AG04449 (cell line): ENCODE results near the gene PLCB1.
A peak's percentile ranks its signal among the peaks of the same experiment; 100 is the strongest.

Experiments
- CTCF ChIA-PET: fragments of 350-600 bp; formaldehyde crosslinking; extraction: SDS; loops from one replicate; lab custom pipeline; 2021; ENCODE audit warnings: antibody characterized with exemption; lab: Yijun Ruan, JAX
- POLR2A ChIA-PET: fragments of 400-600, 350-600 bp; formaldehyde crosslinking; extraction: SDS; loops from one replicate; lab custom pipeline; 2020; ENCODE audit warnings: antibody characterized with exemption, inconsistent platforms; lab: Yijun Ruan, JAX
- DNase-seq: peaks from one replicate; pipeline ENCODE4 v3.0.0-alpha.2; 2010; ENCODE audit warnings: low read depth, low spot score
- H3K4me3 ChIP-seq: 2 replicates; pipeline ENCODE4 v1.5.1; 2011; ENCODE audit warnings: low read depth, mild to moderate bottlenecking, control low read depth, low read length
- CTCF ChIP-seq: IDR thresholded peaks from one replicate; pipeline ENCODE4 v1.5.1; 2011; ENCODE audit warnings: mild to moderate bottlenecking, moderate library complexity, low read length, control low read depth, inconsistent platforms; ENCODE audit not compliant: insufficient read depth; ENCODE audit errors: missing control alignments

The PLCB1 gene

DNA sequence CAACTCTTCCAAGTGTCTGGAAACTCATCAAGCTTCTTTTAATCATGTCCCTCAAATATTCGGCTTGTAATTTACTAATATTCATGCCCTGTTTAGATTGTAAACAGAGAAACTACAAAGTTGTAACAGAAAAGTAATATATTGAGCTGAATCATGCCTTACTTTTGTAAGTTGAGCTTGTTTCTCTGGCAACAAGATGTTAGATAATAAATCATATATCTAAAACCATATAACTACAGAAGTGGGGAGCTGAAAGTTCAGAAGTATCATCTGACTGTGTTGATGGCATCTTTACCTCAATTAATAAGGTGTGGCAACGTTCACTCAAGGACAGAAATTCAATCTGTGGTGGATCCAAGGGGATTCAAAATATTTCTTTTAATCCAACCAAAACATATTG is 263.9 kb downstream of the PLCB1 start:
- DNase-seq: no peak
- ChIA-PET POLR2A (no interaction called here), CTCF (interaction anchor here (0.7 to 2.8 kb wide), 5 partner anchors 10 to 351 kb away, joined by 3 to 10 read pairs (median 3); partner anchors contain the start of gene PLCB1)
- no peak overlapping the region for H3K4me3 ChIP-seq
- no peak for TF ChIP-seq CTCF

DNA sequence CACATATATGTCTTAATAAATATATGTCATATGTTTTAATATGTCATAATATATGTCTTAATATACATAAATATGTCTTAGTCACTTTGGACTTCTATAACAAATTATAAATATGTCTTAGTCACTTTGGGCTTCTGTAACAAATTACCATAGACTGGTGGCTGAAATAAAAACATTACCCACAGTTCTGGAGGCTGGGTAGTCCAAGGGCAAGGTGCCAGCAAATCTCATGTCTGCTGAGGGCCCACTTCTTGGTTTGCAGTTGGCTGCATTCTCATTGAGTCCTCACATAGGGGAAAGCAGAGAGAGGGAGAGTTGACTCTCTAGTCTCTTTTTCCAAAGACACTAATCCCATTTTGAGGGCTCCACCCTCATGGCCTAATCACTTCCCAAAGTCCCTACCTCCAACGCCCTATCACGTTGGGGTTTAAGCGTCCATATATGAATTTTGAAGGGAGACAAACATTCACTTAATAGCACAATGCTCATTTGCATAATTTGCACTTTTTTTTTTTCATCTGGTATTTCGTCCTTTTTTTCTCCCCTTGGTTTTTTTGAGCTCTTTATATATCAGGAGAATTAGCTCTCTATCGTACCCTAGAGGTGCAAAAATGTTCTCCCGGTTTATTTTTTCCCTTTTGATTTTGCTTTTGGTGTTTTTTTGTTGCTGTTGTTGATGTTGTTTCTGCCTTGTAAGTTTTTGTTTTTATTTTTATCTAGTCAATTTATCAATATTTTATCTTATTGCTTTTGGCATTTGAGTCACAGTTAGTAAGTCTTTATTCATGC is 266.4 kb downstream of the PLCB1 start:
- DNase-seq: no peak
- ChIA-PET POLR2A (no interaction called here), CTCF (interaction anchor here (1.7 to 9.8 kb wide), 3 partner anchors 9 to 267 kb away, joined by 5 to 77 read pairs (median 10); partner anchors contain the start of gene PLCB1)
- TF ChIP-seq CTCF: no peak
- H3K4me3 ChIP-seq: no peak overlapping the region

GRCh38 chr20:8399947-8400346 is 267.9 kb downstream of the PLCB1 start:
- no peak for TF ChIP-seq CTCF
- H3K4me3 ChIP-seq: no peak overlapping the region
- POLR2A ChIA-PET: no interaction called here
- DNase-seq: no peak
- CTCF ChIA-PET: interaction anchor here (0.6 to 9.8 kb wide), 3 partner anchors 10 to 136 kb away, joined by 3 to 77 read pairs (median 5); no protein-coding TSS in a partner anchor

DNA sequence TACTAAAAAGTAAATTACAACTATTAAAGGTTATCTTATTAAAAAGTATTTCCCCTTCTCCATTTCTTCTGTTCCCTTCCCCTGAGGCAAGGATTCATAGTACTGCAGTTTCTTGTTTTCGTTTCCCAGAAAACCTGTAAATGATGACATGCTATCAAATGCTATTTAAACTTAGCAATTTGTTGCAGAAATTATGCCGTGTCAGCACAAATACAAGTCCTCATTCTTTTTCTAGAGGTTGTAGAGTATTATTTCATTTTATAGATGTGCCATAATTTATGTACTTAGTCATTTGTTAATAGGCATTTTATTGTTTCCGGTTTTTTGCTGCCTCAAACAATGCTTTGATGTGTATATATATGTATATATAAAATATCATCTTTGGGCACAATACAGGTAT is 268.4 kb downstream of the PLCB1 start:
- ChIA-PET CTCF (interaction anchor here (2.0 to 9.8 kb wide), 3 partner anchors 11 to 321 kb away, joined by 5 to 77 read pairs (median 14); no protein-coding TSS in a partner anchor), POLR2A (no interaction called here)
- DNase-seq: no peak
- TF ChIP-seq CTCF: no peak
- no peak overlapping the region for H3K4me3 ChIP-seq

GRCh38 chr20:8401556-8401955 is 269.5 kb downstream of the PLCB1 start:
- TF ChIP-seq CTCF: no peak
- CTCF ChIA-PET: interaction anchor here (0.6 to 9.8 kb wide), 6 partner anchors 12 to 358 kb away, joined by 3 to 77 read pairs (median 4); no protein-coding TSS in a partner anchor
- DNase-seq: peak; percentile 71
- H3K4me3 ChIP-seq: no peak overlapping the region
- POLR2A ChIA-PET: no interaction called here

- ChIA-PET POLR2A (no interaction called here), CTCF (interaction anchor here (1.5 to 9.8 kb wide), 4 partner anchors 13 to 319 kb away, joined by 4 to 77 read pairs (median 14); no protein-coding TSS in a partner anchor)
- H3K4me3 ChIP-seq: no peak overlapping the region
- TF ChIP-seq CTCF: no peak
- DNase-seq: no peak
Measured at GRCh38 chr20:8402798-8403197, 270.7 kb downstream of the PLCB1 start.
